Heart left ventricle (tissue), 16 donors: ENCODE results near the gene HSBP1L1. TPM values are rescaled to one million over a fixed set of nuclear protein-coding genes. Genes with fewer than 3 reads are reported as not detected.

Source experiments
- ATAC-seq, 4 donors: fragments of 200-7000 bp; cut with Tn5 transposase; one replicate each; pipeline ENCODE4 v1.9.1; 2020 to 2022; ENCODE audit warnings: moderate library complexity in 4 of 4, mild to moderate bottlenecking in 3 of 4, moderate number of reproducible peaks in 1 of 4
- DNase-seq, 5 donors: peaks; one replicate each; pipeline ENCODE4 v3.0.0-alpha.2; 2020
- H3K27ac ChIP-seq, 12 donors: fragments of 200-600 bp; sonication (generic) in 4 of 12; one replicate each; pipeline versions ENCODE4 v1.5.0 to v1.8.0; 2016 to 2022; ENCODE audit warnings: mild to moderate bottlenecking in 2 of 12
- H3K27me3 ChIP-seq, 9 donors: fragments of 200-600 bp; sonication (generic) in 2 of 9; one replicate each; pipeline versions ENCODE4 v1.5.1 to v1.8.0; 2016 to 2022; ENCODE audit warnings: mild to moderate bottlenecking in 3 of 9
- H3K36me3 ChIP-seq, 9 donors: fragments of 200-600 bp; sonication (generic) in 2 of 9; one replicate each; pipeline versions ENCODE4 v1.5.0 to v1.8.0; 2018 to 2022; ENCODE audit warnings: mild to moderate bottlenecking in 2 of 9
- H3K4me1 ChIP-seq, 12 donors: fragments of 200-600 bp; sonication (generic) in 4 of 12; one replicate each; pipeline versions ENCODE4 v1.5.0 to v1.8.0; 2016 to 2022; ENCODE audit warnings: mild to moderate bottlenecking in 3 of 12
- H3K4me3 ChIP-seq, 12 donors: fragments of 200-600 bp; sonication (generic) in 4 of 12; one replicate each; pipeline versions ENCODE4 v1.5.0 to v1.8.0; 2017 to 2022; ENCODE audit warnings: mild to moderate bottlenecking in 9 of 12, moderate library complexity in 4 of 12
- H3K9me3 ChIP-seq, 12 donors: fragments of 200-600 bp; sonication (generic) in 4 of 12; one replicate each; pipeline versions ENCODE4 v1.5.0 to v1.8.0; 2016 to 2022; ENCODE audit warnings: mild to moderate bottlenecking in 1 of 12
- CTCF ChIP-seq, 12 donors: fragments of 200-600 bp; sonication (generic) in 4 of 12; IDR thresholded peaks; one replicate each; pipeline versions ENCODE4 v1.5.0 to v1.8.0; 2018 to 2022; ENCODE audit warnings: antibody characterized with exemption in 12 of 12, mild to moderate bottlenecking in 5 of 12
- POLR2A ChIP-seq, 2 donors: fragments of 450-650 bp; IDR thresholded peaks; one replicate each; pipeline ENCODE4 v1.6.1; 2017; ENCODE audit warnings: antibody characterized with exemption in 2 of 2, mild to moderate bottlenecking in 2 of 2, moderate library complexity in 2 of 2
- WGBS, 4 donors: extraction: QIAGEN DNeasy Blood & Tissue Kit in 2 of 4; methylation state at CpG; one replicate each; pipeline versions ENCODE4 v1.1.5 to v1.1.7; 2013 to 2018; 5-methylcytosine and 5-hydroxymethylcytosine counted together
- intact Hi-C, 10 donors: fragments of 100-400 bp; cut with DNase I; formaldehyde crosslinking; loops; one replicate each; pipeline versions ENCODE4 v1.11.1 to v1.14.2; 2022
- polyA plus RNA-seq, 2 donors: library from polyadenylated mRNA; stranded (reverse); fragments of 200-250 nt; gene quantifications; one replicate each; pipeline ENCODE4 v1.2.3, GENCODE V29; 2013
- total RNA-seq, 9 donors: library from RNA; depleted of rRNA in 2 of 9; stranded (reverse); fragments of >200 nt in 2 of 9; fragmentation: NEBNext Ultra II Directional in 3 of 9; extraction: Animal tissue kit (Norgen Biotek cat#: 25700) in 3 of 9; gene quantifications; one replicate each; pipeline versions ENCODE4 v1.1.0 to v1.2.4, GENCODE V29; 2016 to 2023
- donor health status: ischemic (EF 13 %, LVEDD 7.1; RV severe dilation, severe dysfunction).
- donor health status: healthy with polysubstance abuse.
- donor health status: DM: no; HTN: yes; CAD: no.
- donor health status: DM: no; HTN: no; CAD: no.
- donor health status: ischemic (EF 25% LVEDD 6.9; RV normal size, moderate dysfunction).
- donor health status: ischemic (EF 25% LVEDD 5.7; RV mildly dilated, moderate dysfunction).
- donor health status: healthy.
- donor health status: DM: yes; HTN: yes; CAD: no.
- donor health status: ischemic (EF 35%, LVEDD 5.7; RV mildly dilated, moderate dysfunction).
- donor health status: nonischemic (EF 11% LVEDD 7.7; RV severe dilation, severe dysfunction).
- donor health status: DM: yes; HTN: yes; CAD: no.
- donor health status: PGD.
- donor health status: ischemic (EF 29% LVEDD 5.4; RV normal size, mild dysfunction).
- donor health status: nonischemic (EF 23%, LVEDD 6.1; RV moderate dilation, normal function).

Gene HSBP1L1
- total and polyA plus RNA-seq, 11 donors: 3.6 to 27.5 (median 7.1) TPM

DNA sequence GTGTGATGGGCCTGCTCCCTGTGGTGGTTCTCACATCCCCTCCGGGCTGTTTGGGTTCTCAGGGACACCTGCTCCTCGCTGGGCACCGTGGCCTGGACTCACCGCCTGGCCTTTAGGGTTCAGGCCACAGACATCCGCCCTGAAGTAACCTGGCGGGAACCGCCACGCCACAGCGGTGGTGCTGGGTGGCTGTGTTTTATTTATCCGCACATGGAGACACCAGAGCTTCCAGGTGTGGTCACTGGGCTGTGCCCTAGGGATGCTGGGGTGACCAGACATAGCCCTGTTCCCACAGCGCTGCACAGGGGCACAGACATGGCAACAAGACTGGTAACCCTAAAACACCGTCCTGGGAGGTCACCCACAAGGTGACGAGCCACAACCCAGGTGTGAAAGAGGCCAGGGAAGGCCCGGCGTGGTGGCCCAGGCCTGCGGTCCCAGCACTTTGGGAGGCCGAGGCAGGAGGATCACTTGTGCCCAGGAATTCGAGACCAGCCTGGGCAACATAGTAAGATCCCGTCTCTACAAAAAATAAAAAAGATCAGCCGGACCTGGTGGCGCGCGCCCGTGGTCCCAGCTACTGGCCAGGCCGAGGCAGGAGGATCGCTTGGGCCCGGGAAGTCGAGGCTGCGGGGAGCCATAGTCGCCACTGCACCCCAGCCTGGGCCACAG, 649 bp upstream of the HSBP1L1 start:
- DNase-seq (no peak), ATAC-seq (no peak)
- H3K4me1 ChIP-seq: peaks cover 0 to 18% (median 8%) of the 10 kb centered on the region in 12 donors
- no peaks in the 10 kb centered on the region for H3K9me3 ChIP-seq
- peaks cover 0 to 14% (median 6%) of the 10 kb centered on the region in 9 donors for H3K36me3 ChIP-seq
- H3K4me3 ChIP-seq: peak overlapping the region; percentile 46 to 81 (median 73)
- H3K27ac ChIP-seq: peak overlapping the region in 10 of 12 donors; percentile 52 to 82 (median 76)
- 88 to 93% (median 91%) methylated on average over 16 to 30 of the region's 30 CpGs for WGBS, 4 donors
- TF ChIP-seq POLR2A (IDR thresholded peaks at IDR 0.05): no peak
- no peak for TF ChIP-seq CTCF (IDR thresholded peaks at IDR 0.05)
- H3K27me3 ChIP-seq: peaks cover 0 to 5% (median 0%) of the 10 kb centered on the region in 9 donors
- intact Hi-C loops: no loop called here

- H3K27me3 ChIP-seq: peaks cover 0 to 5% (median 0%) of the 10 kb centered on the region in 9 donors
- no peaks in the 10 kb centered on the region for H3K9me3 ChIP-seq
- peak overlapping the region; percentile 46 to 81 (median 73) for H3K4me3 ChIP-seq
- peak overlapping the region; percentile 15 to 82 (median 76) for H3K27ac ChIP-seq
- H3K4me1 ChIP-seq: peaks cover 0 to 18% (median 8%) of the 10 kb centered on the region in 12 donors
- H3K36me3 ChIP-seq: peaks cover 0 to 25% (median 13%) of the 10 kb centered on the region in 9 donors
- TF ChIP-seq CTCF (IDR thresholded peaks at IDR 0.05) (no peak), POLR2A (IDR thresholded peaks at IDR 0.05) (no peak)
- ATAC-seq (peak; percentile 16 to 64 (median 50)), DNase-seq (no peak)
- WGBS, 4 donors: 12 to 32% (median 25%) methylated on average over 17 to 24 of the region's 24 CpGs
- intact Hi-C loops: no loop called here
Measured at GRCh38 chr18:79965119-79965902, 868 bp downstream of the HSBP1L1 start.

DNA sequence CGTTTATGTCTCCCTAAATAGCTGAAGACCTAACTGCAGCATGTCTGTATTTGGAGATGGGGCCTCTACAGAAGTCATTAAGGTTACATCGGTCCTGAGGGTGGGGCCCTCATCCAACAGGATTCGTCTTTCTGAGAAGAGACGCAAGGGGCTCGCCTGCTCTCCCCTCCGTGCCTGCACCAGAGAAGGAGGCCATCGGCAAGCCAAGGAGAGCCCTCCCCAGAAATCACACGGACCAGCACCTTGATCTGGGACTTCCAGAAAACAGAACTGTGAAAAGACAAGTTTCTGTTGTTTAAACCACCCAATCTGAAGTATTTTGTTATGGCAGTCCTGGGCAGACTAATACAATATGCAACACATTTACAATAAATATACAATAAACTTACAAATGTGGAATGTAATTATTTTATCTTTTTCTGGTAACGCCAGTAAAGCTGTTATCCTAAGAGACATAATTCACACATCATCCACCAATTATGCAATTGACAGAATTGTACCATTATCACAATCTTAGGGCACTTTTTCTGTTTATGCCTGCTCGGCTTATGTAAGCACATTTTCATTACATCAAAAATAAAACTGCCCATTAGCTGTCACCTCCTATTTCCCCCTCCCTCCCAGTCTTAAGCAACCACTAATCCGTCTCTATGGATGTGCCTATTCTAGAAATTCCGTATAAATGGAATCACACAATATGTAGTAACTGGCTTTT, 6.1 kb downstream of the HSBP1L1 start:
- peaks cover 0 to 75% (median 51%) of the 10 kb centered on the region in 9 donors for H3K36me3 ChIP-seq
- ATAC-seq (no peak), DNase-seq (no peak)
- TF ChIP-seq CTCF (IDR thresholded peaks at IDR 0.05): no peak
- no peak for TF ChIP-seq POLR2A (IDR thresholded peaks at IDR 0.05)
- H3K9me3 ChIP-seq: no peaks in the 10 kb centered on the region
- WGBS, 4 donors: 84 to 90% (median 89%) methylated on average over 12 of the region's 12 CpGs
- peaks cover 0 to 2% (median 1%) of the 10 kb centered on the region in 12 donors for H3K4me1 ChIP-seq
- H3K27me3 ChIP-seq: no peaks in the 10 kb centered on the region
- H3K4me3 ChIP-seq: no peak overlapping the region
- H3K27ac ChIP-seq: no peak overlapping the region
- intact Hi-C loops: loop anchor here in 1 of 10 donors (10.0 kb wide), 1 partner anchor 176 kb away; the partner anchor contains the start of gene KCNG2
